ENCODE results near the gene FAM117A.
A peak's percentile ranks its signal among the peaks of the same experiment; 100 is the strongest.

FAM117A gene

DNA sequence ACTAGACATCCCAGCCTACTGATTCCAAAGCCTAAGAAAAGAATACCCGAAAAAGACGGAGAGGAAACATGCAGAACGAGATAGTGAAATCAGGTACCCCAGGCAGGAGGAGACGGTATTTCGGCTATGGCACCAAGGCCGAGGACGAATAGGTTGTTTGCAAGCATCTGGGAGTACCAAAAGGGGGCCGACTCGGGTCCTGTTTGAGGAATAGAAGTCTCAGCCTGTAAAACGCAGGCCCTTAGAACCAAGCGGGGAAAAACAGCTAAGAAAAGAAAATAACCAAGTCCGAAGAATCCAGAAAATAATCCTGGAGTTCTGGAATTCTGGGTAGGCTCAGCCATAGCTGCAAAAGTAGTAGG lies 56.7 kb downstream of the FAM117A start:
- DNase-seq: no peak

DNA sequence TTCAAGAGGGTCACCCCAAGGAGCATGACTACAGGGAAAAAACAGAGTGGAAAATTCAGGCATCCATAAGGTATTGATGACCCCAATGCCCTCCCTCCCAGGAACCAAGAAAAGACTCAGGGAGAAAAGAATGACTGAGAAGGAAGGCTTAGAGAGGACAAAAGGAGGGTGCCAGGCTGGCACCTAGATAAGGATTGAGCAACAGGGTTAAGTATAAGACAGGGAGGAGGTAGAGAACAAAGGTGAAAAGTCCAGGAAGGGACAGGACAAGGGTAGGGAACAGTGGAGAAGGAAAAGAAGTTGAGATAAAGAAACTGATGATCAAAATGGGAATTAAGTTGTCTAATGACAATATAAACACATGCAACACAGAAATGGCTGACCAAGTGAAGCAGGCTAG lies 58.7 kb downstream of the FAM117A start:
- no peak for DNase-seq

DNA sequence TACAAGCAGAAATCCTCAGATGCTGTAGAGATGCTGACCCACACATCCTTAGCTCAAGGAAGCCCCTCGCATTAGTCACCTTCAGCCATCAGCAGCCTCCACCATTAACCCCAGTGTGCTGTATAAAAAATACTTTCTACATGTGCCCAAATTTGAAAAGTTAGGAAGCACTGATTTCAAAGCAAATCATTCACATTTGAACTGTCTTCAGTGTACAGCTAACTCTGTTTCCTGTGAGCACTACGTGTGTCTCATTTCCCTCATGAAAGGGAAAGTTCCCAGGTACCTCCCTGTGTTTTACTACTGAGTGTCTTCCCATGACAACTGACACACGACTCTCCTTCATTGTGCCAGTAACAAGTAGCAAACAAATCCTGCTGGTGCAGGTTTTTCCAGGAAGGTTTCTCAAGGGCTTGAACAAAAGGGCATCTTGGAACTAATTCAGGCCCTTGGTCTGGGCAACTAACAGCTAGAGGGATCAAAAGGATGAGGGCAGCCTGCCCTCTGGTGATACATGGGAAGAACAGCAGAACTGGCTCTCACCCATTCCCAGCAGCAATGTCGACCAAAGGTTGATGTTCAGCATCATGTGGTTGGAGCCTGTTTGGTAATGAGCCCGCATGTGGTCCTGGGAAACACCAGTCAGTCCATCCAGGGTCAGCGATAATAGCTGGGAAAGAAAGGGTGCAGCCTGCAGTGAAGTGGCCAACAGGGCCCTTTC lies 60.2 kb downstream of the FAM117A start:
- DNase-seq: no peak

DNA sequence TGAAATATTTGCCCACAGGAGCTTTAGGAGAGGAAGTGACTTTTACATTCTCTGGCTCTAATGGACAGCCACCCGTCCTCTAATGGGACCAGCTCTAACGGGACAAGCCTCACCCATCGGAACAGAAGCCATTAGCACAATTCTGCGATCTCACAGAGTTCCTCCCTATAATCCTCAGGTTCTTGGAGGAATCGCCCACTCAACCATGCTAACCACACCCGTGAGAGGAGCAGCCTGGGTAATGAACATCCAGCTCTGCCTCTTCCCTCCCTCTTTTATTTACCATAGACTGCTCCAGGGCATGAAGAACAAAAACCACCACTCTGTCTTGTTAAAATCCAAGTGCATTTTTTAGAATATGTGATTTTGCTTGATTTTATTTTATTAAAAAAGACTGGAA lies 63.0 kb downstream of the FAM117A start:
- DNase-seq: no peak

DNA sequence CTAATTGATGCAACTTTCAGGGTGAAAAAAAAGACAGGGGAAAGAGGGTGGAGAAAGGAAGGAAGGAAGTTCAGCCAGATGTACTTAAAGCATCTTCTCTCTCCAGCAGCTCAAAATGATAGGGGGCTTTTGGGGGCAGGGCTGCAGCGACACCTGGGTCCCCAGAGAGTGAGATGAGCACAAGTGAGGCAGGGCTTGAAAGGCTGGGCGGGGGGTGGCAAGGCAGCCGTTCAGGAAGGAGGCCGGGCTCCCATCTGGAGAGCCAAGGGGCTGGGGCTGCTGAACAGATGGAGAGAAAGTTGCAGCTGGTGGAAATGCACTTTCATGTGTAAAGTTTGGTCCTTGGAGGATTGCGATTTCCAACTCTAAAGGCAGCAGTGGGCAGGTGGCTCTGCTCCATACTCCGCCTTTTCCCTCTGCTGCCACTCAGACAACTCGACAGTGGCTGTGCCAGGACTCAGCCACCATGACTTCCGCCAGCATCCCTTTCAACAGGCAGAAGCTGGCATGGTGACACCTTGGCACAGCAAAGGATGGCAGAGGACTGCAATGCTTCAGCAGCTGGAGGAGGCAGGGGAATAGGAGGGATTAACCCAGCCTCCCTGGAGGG lies 63.9 kb downstream of the FAM117A start:
- no peak for DNase-seq

DNA sequence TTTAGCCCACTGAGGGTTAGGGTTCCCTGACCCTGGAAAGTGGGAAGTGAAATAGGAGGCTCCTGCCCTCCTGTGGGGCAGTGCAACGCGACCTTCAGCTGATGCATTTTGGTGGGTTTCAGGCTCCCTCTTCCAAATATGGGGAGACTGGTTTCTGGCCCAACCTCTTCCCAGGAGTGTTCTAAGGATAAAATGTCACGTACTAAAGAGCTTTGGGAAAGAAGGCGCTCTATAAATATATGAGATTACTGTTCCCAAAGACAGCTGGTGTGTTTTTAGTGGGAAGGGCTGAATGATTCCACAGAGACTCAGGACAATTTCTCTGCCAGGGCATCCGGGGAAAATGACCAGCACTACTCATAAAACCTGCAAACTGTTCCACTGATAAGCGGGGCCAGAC lies 65.9 kb downstream of the FAM117A start:
- DNase-seq: no peak

DNA sequence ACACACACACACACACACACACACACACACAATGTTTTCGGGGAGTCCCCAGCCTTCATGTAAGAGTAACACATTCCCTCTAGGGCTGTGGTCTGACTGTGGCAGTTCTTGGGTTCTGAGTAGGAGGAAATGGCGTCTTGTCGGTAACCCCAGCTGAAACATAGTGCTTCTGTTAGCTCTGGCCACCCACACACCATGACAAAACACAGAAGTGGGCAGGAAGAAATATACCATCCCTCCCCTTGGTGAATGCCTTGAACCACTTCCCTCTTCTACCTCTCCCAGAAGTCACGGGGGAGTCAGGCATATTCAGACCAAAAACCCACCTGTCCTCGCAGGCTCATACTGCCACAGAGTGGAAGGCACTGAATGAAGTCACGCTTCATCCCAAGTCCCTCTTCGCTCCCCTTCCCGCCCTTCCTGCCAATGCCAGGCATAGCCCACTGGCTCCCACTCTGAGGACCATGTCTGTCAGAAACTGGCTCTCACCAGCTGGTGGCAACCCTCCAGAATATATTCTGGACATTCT lies 67.6 kb downstream of the FAM117A start:
- no peak for DNase-seq

DNA sequence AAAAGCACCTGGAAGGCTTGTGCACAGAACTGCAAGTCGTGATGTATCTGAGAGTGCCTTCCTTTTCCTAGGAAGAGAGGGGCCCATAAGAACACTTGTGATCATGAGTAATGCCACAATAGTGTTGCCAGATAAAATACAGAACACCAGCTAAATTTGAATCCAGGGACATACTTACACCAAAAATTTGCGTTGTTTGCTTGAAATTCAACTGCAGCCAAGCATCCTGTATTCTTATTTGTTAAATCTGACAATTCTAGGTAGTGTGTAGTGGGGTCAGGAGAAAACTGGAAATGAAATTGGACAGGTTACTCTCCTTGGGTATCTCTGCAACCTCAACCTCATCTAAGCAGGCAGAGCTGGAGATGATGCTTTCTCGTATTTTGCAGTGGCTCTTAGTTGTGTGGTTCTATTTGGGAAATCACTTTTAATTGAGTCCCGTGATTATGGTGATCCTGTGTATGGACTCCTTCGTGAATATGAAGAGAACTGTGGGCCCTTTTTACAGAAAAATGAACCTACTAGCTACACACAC lies 68.2 kb downstream of the FAM117A start:
- no peak for DNase-seq

DNA sequence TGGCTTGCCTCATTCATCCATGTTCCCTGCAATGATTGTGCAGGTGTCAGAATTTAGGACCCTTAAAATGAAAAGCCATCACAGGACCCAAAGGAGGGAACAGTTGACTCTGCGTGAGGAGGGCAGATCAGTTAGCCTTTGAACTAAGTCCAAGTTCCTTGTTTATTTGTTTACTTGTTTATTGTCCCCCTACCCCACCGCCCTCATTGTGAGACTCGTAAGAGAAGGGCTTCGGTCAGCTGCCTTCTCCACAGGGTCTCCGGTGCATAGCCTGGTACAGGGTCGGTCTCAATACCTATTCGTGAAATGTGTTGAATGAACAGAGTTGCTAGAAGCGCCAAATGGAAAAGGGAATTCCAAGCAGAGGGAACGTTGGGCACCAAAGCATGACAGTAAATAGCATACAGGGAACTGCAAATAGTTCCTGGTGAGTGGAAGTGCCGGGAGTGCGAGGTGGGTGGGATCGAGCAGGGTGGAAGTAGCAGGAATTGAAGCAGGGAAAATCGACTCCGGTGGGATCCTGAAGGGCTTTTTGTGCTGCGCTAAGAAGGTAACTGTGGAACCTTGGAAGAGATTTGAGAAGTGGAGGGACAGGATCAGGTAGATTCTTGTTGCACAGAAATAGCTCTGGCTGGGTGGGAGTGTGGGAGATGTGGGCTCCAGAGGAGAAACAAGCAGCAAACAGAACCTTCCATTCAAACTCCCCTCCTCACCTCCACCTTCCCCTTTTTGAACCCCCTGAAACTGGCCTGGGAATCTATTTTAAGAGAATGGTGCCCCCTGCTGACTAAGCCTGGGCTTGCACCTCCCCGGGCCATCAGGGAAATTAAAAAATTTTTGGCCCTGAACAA lies 68.9 kb downstream of the FAM117A start:
- DNase-seq: peak; percentile 76

DNA sequence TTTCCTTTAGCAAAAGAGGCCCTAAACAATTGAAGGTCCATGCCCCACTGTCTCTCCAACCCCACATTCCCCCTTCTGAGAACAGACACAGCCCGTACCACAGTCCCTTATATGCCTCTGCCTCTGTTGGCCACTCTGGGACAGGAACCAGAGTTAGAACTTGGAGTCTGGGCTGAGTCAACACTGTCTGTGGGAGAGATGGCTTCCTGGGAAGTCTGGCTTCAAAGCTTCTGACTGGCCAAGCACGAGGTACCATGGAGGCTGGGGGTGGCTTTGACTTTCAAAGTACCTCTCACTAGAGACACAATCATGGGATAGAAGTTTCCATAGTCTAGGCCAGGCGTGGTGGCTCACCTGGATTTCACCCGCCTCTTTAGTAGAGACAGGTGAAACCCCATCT lies 71.2 kb downstream of the FAM117A start:
- DNase-seq: no peak

DNA sequence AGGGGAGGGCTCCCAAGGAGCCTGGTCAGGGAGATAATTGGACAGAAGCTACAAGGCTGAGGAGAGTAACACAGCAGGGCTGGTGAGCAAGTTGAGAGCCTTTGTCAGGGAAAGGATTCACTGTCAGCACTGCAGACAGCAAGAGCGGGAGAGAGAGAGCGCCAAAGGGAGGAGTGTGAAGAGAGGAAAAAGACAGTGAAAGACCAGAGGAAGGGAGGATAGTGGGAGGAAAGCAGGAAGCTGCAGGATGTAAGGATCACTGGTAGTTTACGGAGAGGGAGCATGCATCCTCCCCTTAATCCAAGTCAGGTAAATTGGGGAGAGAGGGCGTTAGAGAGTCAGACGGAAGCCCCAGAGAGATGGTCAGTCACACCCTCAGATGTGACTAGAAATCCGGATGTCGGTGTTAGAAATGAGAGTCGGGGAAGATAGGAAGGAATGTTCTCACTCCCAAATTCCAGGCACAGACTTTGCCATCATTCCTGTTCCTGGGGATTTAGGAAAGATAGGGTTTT lies 72.2 kb downstream of the FAM117A start:
- no peak for DNase-seq

DNA sequence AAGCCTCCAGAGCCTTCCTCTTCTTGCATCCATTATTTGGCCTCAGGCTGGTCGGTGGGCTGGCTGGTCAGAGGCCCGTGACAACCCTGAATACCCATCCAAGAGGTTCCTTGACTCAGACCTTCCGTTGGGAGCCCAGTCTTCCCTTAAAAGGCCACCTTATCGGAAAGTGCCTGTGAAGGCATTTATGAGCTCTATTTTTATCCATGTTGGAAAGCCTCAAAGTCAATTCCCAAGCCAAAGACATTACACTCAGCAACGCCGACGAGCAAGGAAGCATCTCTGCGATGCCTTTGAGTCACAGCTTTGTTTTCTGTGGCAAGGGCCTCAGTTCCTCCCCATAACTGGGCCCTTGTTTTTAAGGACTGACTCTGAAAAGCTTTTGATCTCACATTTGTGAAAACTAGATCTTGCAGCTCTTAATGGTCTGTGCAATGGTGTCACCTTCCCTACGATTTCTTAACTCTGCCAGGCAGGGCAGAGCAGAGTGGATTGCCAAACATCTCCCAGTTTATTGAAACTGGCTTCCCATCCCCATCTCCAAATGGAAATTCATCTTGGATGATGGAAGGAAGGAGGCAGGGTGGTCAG lies 72.8 kb downstream of the FAM117A start:
- no peak for DNase-seq

DNA sequence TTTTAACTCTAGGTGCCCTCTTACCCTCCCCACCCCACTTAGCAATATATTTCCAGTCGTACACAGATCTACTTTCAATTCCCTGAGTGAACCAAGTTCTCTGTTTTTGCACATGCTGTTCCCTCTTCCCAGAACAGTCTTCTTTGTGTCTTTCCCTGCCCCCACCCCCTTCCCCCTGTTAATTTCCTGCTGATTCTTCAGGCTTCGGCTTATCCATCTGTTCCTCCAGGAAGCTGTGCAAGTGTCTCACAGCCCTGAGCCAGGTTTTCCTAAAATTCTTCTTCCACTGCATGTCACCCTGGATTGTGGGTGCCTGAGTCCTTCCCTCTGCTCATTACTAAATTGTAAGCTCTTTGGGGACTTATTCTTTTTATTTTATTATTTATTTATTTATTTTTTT lies 73.7 kb downstream of the FAM117A start:
- DNase-seq: no peak

DNA sequence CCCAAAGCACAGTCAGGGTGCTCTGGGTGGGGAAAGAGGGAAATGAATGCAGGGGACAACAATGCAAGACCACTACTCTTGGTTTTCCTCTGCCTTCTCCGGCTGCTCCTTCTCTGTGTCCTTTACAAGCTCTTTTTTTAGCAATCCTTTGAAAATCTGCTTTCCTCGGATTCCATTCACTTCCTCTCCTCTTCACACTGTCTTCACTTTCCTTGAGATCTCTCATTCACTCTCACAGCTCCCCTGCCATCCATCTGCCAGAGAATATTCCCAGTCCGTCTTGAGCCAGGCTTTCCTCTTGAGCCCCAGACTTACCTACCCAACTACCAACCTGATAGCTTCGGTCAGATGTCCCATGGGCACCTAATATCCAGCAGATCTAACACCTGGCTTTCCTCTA lies 75.1 kb downstream of the FAM117A start:
- DNase-seq: no peak

DNA sequence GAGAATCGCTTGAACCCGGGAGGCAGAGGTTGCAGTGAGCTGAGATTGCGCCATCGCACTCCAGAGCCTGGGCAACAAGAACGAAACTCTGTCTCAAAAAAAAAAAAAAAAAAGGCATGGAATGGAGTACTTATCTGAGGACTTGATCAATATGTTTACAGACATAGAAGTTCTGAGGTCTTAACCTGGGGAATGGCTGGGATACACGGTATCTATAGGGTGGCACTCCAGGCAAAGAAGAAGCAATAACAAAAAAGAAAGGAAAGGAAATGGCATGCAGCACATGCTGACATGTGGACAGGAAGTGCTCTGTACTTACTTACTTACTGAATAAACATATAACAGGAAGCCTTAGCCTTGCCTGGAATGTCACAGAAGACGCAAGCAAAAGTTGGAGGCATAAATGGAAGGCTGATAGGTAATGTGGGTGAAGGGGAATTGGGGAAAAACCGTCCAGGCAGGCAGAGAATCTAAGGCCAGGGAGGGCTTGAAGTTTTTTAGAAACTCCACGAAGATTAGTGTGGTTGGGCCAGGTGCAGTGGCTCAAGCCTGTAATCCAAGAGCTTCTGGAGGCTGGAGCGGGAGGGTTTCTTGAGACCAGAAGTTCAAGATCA lies 75.9 kb downstream of the FAM117A start:
- no peak for DNase-seq

DNA sequence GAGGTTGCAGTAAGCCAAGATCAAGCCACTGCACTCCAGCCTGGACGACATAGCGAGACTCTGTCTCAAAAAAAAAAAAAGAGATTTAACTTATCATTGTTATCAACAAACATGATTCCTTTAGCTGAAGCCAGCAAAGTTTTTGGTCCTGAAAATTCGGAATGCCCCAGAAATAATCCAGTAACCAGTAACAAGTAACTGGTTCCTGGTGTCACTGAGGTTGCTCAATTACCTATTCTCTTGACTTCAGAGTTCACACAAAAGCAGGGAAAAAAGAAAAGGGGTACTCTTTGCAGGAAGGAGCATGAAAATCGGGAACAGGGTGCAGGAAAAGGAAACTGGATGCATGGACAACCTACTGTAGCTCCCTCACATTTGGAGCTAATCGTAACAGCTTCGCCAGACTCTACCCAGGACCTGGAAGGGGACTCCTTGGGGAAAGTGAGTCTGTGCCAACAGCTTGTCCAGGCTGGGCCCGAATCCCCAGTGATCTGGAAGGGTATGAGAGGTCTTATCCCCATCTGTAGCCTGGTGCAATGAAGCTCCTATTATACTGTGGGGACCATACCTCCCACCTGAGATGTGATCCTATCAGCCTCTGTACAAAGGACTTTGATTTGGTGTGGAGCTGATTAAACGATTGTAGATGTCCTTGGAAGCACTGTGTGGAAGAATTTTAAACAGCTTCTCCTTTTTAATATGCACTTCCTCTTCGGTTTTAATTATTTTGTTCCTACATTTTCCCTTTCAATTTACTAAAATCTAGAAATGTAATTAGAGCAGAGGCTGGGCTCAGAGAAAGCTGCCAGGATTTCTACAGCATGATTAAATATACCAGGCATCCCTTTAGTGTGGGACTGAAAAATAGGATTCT lies 82.6 kb downstream of the FAM117A start:
- no peak for DNase-seq

DNA sequence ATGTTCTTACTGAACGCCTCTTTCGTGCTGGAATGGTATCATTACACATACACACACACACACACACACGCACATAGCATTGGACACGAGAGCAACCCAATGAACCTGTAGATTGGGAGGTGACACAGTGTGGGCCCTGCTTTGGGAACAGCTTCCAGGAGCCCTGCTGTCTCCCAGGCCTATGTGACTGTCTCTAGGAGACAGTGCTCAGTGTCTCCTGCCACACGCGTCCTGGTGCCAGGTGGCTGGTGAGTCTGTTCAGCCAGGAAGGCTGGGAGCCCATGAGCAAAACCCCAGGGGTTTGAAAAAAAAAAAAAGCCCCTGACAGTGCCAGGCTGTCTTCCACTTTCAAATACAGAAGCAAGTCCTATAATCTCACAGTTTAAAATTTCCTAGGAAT lies 83.6 kb downstream of the FAM117A start:
- DNase-seq: no peak

DNA sequence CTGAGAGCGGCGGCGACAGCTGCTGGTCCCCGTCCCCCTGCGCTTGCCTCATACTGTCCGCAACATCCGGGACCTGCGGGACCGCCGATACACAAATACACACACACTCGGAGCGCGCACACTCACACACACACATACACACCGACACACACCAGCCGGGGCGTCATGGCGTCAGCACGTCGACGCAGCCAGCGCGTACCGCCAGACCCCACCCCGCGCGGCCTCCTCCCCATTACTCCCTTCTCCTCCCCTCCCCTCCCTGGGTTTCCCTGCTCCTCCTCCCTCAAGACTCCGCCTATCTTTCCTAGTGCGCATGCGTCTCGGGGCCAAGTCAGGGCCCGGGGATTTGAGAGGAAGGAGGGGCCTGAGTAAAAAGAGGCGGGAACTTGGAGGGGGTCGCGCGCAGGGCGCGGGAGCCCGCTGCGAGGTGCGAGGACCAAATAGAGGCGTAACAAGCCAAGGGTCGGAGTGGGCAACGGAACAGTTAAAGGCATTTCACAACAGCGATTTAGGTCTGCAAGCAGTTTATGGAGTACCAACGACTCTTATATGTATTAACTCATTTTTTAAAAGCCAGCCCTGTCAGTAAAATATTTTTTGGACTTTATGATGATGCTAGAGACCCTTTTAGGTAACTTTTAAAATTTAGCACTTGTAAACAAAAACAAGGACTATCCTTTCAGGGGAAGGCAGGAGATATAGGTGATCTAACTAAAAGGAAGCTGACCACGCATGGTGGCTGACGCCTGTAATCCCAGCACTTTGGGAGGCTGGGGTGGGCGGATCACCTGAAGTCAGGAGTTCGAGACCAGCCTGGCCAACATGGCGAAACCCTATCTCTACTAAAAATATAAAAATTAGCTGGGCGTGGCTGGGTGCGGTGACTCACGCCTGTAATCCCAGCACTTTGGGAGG lies 85.7 kb downstream of the FAM117A start, which contains the start of gene SPOP:
TSS of gene SPOP (minus strand) at position 165 of the 915 bp plus-strand sequence. CDS start 55,287 bp downstream, outside the sequence.
- DNase-seq: peak; percentile 99

DNA sequence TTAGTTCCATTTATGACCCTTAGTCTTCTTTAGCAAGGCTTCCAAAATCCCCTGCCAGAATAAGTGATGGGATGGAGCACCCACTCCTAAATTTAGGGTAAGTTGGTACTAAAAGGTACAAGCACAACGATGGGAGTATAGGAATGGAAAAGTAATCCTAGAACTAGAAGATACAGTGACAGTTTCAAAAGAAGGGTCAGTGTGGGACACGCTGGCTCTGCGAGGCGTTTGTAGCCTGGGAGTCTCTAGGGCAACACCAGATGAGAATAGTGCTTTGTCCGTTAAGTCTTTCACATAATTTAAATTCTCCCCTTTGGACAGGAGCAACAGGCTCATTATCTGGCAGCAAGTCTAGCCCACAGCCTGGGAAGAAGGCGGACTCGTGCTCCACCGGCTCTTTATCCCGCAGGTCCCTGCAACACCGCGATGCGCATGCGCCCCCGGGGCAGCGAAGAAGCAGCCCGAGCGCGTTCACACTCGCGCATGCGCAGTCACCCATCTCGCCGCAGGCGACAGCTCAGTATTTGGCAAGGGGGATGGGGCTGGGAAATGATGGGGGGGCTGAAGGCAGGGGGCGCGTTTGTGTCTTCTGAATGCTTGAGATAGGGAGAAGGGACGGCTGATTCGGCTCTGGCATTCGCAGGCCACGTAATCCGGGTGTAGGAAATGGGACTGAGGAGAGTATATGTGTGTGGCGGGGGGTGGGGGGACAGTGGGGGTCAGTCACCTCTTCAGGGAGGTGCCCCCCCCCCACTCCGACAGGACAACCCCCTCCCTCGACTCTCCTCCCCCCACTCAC lies 86.6 kb downstream of the FAM117A start:
- DNase-seq: peak; percentile 96

Data from right forelimb (tissue), 1 donor.